ENCODE measurements around the gene BEX1. TPM values are rescaled to one million over a fixed set of nuclear protein-coding genes. Genes with fewer than 3 reads are reported as not detected.

Gene BEX1
- total and polyA plus RNA-seq, 9 of the 15 experiments (the other 6 are each of a cell fraction or from before 2014, with no cell fraction given): not detected

- TF ChIP-seq HDAC3 (IDR thresholded peaks at IDR 0.05; ENCODE audit: borderline replicate concordance, partially characterized antibody) (peak; percentile 98), EP400 (IDR thresholded peaks at IDR 0.05) (no peak), PHB (CRISPR knock-in tag; IDR thresholded peaks at IDR 0.05) (no peak), YBX1 (IDR thresholded peaks at IDR 0.05) (no peak), ZNF609 (CRISPR knock-in tag; IDR thresholded peaks at IDR 0.05; ENCODE audit: borderline replicate concordance) (peak; percentile 46; the same call in 1 of the 2 replicates), VEZF1 (CRISPR knock-in tag; IDR thresholded peaks at IDR 0.05) (peak; percentile 88), ZFP1 (CRISPR knock-in tag; IDR thresholded peaks at IDR 0.05) (no peak), ZBTB12 (CRISPR knock-in tag; IDR thresholded peaks at IDR 0.05) (no peak), RUNX1 (IDR thresholded peaks at IDR 0.05; ENCODE audit: low read depth) (peak; percentile 75; the same call in 1 of the 2 replicates), BCOR (IDR thresholded peaks at IDR 0.05) (peak; percentile 81), MEIS2 (IDR thresholded peaks at IDR 0.05; ENCODE audit: partially characterized antibody) (peak; percentile 98), CREM (IDR thresholded peaks at IDR 0.05; ENCODE audit: low read depth) (peak; percentile 21; the same call in 1 of the 2 replicates), ZNF507 (tag; conservative IDR thresholded peaks at IDR 0.05) (no peak), SIX5 (IDR thresholded peaks at IDR 0.05; ENCODE audit: borderline replicate concordance in 1 of 2, insufficient read depth in 1 of 2, low read depth in 1 of 2, low read length in 2 of 2) (no peak), ZNF197 (CRISPR knock-in tag; IDR thresholded peaks at IDR 0.05; ENCODE audit: low read depth) (peak; percentile 90), ATF1 (CRISPR knock-in tag; IDR thresholded peaks at IDR 0.05) (no peak), ATF1 (tag; IDR thresholded peaks at IDR 0.05) (peak; percentile 57; the same call in 1 of the 2 replicates), TOE1 (IDR thresholded peaks at IDR 0.05; ENCODE audit: borderline replicate concordance) (peak; percentile 35; the same call in 1 of the 2 replicates), TOE1 (CRISPR knock-in tag; IDR thresholded peaks at IDR 0.05; ENCODE audit: borderline replicate concordance, low read depth) (no peak), ZNF311 (CRISPR knock-in tag; IDR thresholded peaks at IDR 0.05) (peak; percentile 65; the same call in 1 of the 2 replicates), MYNN (IDR thresholded peaks at IDR 0.05) (peak; percentile 90), MYNN (CRISPR knock-in tag; IDR thresholded peaks at IDR 0.05) (no peak), KAT8 (IDR thresholded peaks at IDR 0.05; ENCODE audit: low read depth) (no peak)
Measured at GRCh38 chrX:103101299-103102042, 37.5 kb upstream of the BEX1 start (continued).
